ENCODE measurements around the gene MAP3K3.

MAP3K3 gene

DNA sequence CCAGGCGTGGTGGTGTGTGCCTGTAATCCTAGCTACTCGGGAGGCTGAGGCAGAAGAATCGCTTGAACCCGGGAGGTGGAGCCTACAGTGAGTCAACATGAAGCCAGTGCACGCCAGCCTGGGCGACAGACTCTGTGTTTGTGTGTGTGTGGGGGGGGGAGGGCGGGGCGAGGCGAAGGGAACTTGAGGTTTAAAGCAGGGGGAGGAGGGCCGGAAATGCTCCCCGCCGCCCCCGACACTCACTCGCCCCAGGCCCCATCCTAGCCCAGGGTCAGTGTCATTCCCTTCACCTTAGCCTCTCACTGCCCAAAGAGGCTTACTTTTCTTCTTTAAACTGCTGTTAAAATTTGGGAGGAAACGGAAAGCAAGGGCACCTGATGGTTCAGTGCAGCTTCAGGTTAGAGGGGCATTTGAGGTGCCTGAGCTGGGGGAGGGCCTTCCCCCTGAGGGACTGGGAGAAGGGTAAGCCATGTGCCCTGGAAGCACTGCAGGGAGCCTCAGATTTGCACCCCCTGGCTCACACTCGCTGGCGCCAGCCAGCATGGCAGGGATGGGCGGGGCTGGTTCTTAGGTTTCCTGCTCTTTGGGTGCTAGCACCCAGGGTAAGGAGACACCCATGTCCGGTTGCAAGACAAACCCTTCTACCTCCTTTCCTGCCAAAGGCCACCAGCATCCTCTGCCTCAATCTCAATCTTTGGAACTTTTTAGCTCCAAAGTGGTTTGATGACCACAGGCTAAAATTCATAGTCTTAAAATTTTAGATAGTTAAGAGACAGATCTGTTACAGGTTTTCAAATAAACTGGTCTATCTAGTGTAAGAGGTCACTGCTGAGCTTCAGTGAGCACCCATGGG is 79.9 kb downstream of the MAP3K3 start:
- peak; percentile 77 for DNase-seq (ENCODE audit: extremely low read depth, insufficient read length)
- no peaks in the 10 kb centered on the region for H3K27me3 ChIP-seq (replicated peaks; ENCODE audit: control insufficient read depth, insufficient read depth, low read length)
- TF ChIP-seq, protein P1, sequence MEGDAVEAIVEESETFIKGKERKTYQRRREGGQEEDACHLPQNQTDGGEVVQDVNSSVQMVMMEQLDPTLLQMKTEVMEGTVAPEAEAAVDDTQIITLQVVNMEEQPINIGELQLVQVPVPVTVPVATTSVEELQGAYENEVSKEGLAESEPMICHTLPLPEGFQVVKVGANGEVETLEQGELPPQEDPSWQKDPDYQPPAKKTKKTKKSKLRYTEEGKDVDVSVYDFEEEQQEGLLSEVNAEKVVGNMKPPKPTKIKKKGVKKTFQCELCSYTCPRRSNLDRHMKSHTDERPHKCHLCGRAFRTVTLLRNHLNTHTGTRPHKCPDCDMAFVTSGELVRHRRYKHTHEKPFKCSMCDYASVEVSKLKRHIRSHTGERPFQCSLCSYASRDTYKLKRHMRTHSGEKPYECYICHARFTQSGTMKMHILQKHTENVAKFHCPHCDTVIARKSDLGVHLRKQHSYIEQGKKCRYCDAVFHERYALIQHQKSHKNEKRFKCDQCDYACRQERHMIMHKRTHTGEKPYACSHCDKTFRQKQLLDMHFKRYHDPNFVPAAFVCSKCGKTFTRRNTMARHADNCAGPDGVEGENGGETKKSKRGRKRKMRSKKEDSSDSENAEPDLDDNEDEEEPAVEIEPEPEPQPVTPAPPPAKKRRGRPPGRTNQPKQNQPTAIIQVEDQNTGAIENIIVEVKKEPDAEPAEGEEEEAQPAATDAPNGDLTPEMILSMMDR (IDR thresholded peaks at IDR 0.05; ENCODE audit: insufficient read depth, low read length, poor library complexity, severe bottlenecking), result no peak
- peak overlapping the region; percentile 69 for H3K4me3 ChIP-seq (replicated peaks; ENCODE audit: low read depth, low read length)
- H3K36me3 ChIP-seq (ENCODE audit: control insufficient read depth, insufficient read depth, low read length), result peaks cover 26% of the 10 kb centered on the region

GRCh38 chr17:63702721-63703015 is 80.5 kb downstream of the MAP3K3 start:
- Histone ChIP-seq H3K4me3 (replicated peaks; ENCODE audit: low read depth, low read length) (peak overlapping the region; percentile 69), H3K36me3 (ENCODE audit: control insufficient read depth, insufficient read depth, low read length) (peaks cover 25% of the 10 kb centered on the region), H3K27me3 (replicated peaks; ENCODE audit: control insufficient read depth, insufficient read depth, low read length) (no peaks in the 10 kb centered on the region)
- no peak for DNase-seq (ENCODE audit: extremely low read depth, insufficient read length)
- TF ChIP-seq, protein P1 (IDR thresholded peaks at IDR 0.05; ENCODE audit: insufficient read depth, low read length, poor library complexity, severe bottlenecking), result no peak

DNA sequence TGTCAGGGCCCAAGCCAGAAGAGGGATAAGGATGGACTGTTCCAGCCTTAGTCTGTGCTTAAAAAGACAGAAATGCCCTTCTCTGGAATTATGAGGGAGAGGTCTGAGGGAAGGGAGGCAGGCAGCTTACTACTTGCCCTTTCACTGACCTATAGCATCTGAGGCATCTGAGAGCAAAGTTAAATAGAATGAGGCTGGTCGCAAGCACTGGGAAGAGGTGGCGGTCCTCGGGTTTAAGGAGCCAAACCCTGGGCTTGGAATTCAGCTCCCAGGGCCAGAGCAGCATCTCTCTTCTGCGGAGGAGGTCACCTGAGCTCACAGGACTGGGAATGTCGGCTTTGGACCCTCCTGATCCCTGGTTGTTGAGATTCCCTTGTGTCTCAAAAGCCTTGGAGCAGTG is 80.8 kb downstream of the MAP3K3 start:
- Histone ChIP-seq H3K27me3 (replicated peaks; ENCODE audit: control insufficient read depth, insufficient read depth, low read length) (no peaks in the 10 kb centered on the region), H3K4me3 (replicated peaks; ENCODE audit: low read depth, low read length) (peak overlapping the region; percentile 69; the same call in 1 of the 2 replicates), H3K36me3 (ENCODE audit: control insufficient read depth, insufficient read depth, low read length) (peaks cover 25% of the 10 kb centered on the region)
- TF ChIP-seq, protein P1 (IDR thresholded peaks at IDR 0.05; ENCODE audit: insufficient read depth, low read length, poor library complexity, severe bottlenecking), result no peak
- no peak for DNase-seq (ENCODE audit: extremely low read depth, insufficient read length)

GRCh38 chr17:63703556-63704258 is 81.5 kb downstream of the MAP3K3 start:
- Histone ChIP-seq H3K4me3 (replicated peaks; ENCODE audit: low read depth, low read length) (no peak overlapping the region), H3K36me3 (ENCODE audit: control insufficient read depth, insufficient read depth, low read length) (peaks cover 21% of the 10 kb centered on the region), H3K27me3 (replicated peaks; ENCODE audit: control insufficient read depth, insufficient read depth, low read length) (no peaks in the 10 kb centered on the region)
- TF ChIP-seq, protein P1 (IDR thresholded peaks at IDR 0.05; ENCODE audit: insufficient read depth, low read length, poor library complexity, severe bottlenecking), result no peak
- no peak for DNase-seq (ENCODE audit: extremely low read depth, insufficient read length)

GRCh38 chr17:63704259-63704576 is 82.0 kb downstream of the MAP3K3 start:
- no peak for DNase-seq (ENCODE audit: extremely low read depth, insufficient read length)
- H3K36me3 ChIP-seq (ENCODE audit: control insufficient read depth, insufficient read depth, low read length), result peaks cover 23% of the 10 kb centered on the region
- TF ChIP-seq, protein P1 (IDR thresholded peaks at IDR 0.05; ENCODE audit: insufficient read depth, low read length, poor library complexity, severe bottlenecking), result no peak
- no peaks in the 10 kb centered on the region for H3K27me3 ChIP-seq (replicated peaks; ENCODE audit: control insufficient read depth, insufficient read depth, low read length)
- H3K4me3 ChIP-seq (replicated peaks; ENCODE audit: low read depth, low read length), result no peak overlapping the region
